K562 (cell line): Measurements from ENCODE around the gene SURF4. TPM values are rescaled to one million over a fixed set of nuclear protein-coding genes. Genes with fewer than 3 reads are reported as not detected.
A peak's percentile ranks its signal among the peaks of the same experiment; 100 is the strongest.

Experiments used
- CBFA2T2 ChIP-seq: fragments of 450-650 bp; conservative IDR thresholded peaks from 2 replicates; pipeline ENCODE4 v1.6.1; 2017; ENCODE audit warnings: mild to moderate bottlenecking
- CHD1 ChIP-seq: fragments of 200-600 bp; sonication (generic); IDR thresholded peaks from one replicate; pipeline ENCODE4 v1.6.1; 2012; ENCODE audit warnings: mild to moderate bottlenecking, moderate library complexity, low read length, inconsistent platforms
- ELF1 ChIP-seq: fragments of 200-800 bp; sonication (Bioruptor generic); IDR thresholded peaks from 2 replicates; pipeline ENCODE4 v1.6.1; 2016; ENCODE audit warnings: missing genetic modification characterization, missing compliant biosample characterization
- ERF ChIP-seq: fragments of 450-650 bp; formaldehyde crosslinking; IDR thresholded peaks from 2 replicates; pipeline ENCODE4 v1.4.0; 2020; ENCODE audit warnings: mild to moderate bottlenecking, mixed read lengths
- HEY1 ChIP-seq: fragments of 250-450 bp; sonication (Bioruptor Pico); IDR thresholded peaks from 2 replicates; pipeline ENCODE4 v1.5.0; 2020; ENCODE audit warnings: mild to moderate bottlenecking, moderate library complexity, borderline replicate concordance
- HNRNPLL ChIP-seq: fragments of 200-400 bp; formaldehyde crosslinking; IDR thresholded peaks from 2 replicates; pipeline ENCODE4 v1.6.1; 2017; ENCODE audit warnings: low read length, low read depth, mild to moderate bottlenecking; ENCODE audit not compliant: poor library complexity, severe bottlenecking
- MEIS2 ChIP-seq: fragments of 450-650 bp; IDR thresholded peaks from 2 replicates; pipeline ENCODE4 v1.6.1; 2014; ENCODE audit warnings: mild to moderate bottlenecking; ENCODE audit not compliant: partially characterized antibody
- NFRKB ChIP-seq: fragments of 450-650 bp; IDR thresholded peaks from 2 replicates; pipeline ENCODE4 v1.6.1; 2016; ENCODE audit warnings: low read depth
- RBM22 ChIP-seq: fragments of 200-400 bp; formaldehyde crosslinking; IDR thresholded peaks from 2 replicates; pipeline ENCODE4 v1.6.1; 2018; ENCODE audit warnings: low read length, low read depth; ENCODE audit not compliant: poor library complexity, severe bottlenecking
- SMARCA4 ChIP-seq: fragments of 450-650 bp; IDR thresholded peaks from 2 replicates; pipeline ENCODE4 v1.6.1; 2016
- SP1 ChIP-seq: sonication (generic); formaldehyde crosslinking; IDR thresholded peaks from 2 replicates; pipeline ENCODE4 v1.8.1; 2022; ENCODE audit warnings: mild to moderate bottlenecking, missing genetic modification reagents
- TEAD4 ChIP-seq, 2 experiments: sonication (generic) in 1 of 2; formaldehyde crosslinking in 1 of 2; IDR thresholded peaks; 2 replicates each; pipeline versions ENCODE4 v1.6.1 to v1.8.0; 2012 to 2022; ENCODE audit warnings: borderline replicate concordance in 1 of 2, inconsistent platforms in 1 of 2, low read length in 1 of 2, mild to moderate bottlenecking in 1 of 2, missing genetic modification reagents in 1 of 2
- TGIF2 ChIP-seq: sonication (generic); formaldehyde crosslinking; IDR thresholded peaks from 2 replicates; pipeline ENCODE4 v1.8.1; 2022; ENCODE audit warnings: mild to moderate bottlenecking, missing genetic modification reagents, moderate library complexity
- U2AF2 ChIP-seq: fragments of 200-400 bp; formaldehyde crosslinking; optimal IDR thresholded peaks from 2 replicates; pipeline ENCODE3; 2017; ENCODE audit warnings: low read depth, mild to moderate bottlenecking, low read length
- ZNF134 ChIP-seq: fragments of 250-450 bp; sonication (Bioruptor Pico); conservative IDR thresholded peaks from 2 replicates; pipeline ENCODE4 v1.4.0; 2020
- polyA plus RNA-seq, 8 experiments: library from polyadenylated mRNA; depleted of rRNA in 4 of 8; stranded (reverse) in 5 of 8; unstranded in 3 of 8; fragments of >200 nt; fragmentation: Nextera tagmentation in 2 of 8; fragmentation: Illumina TruSeq in 1 of 8; extraction: Ambion mirVana in 2 of 8; extraction: Trizol in 1 of 8; gene quantifications; 2 replicates each; pipeline versions ENCODE4 v1.2.1 to v1.2.3, GENCODE V29; 2011 to 2014; ENCODE audit warnings: inconsistent platforms in 1 of 8, missing spikeins in 1 of 8
- total RNA-seq, 7 experiments: library from RNA; depleted of rRNA in 6 of 7; stranded (reverse); fragments of >200 nt in 6 of 7; fragmentation: Illumina TruSeq in 2 of 7; extraction: Trizol in 2 of 7; gene quantifications; 2 replicates each; pipeline versions ENCODE4 v1.2.1 to v1.2.3, GENCODE V29; 2011 to 2021; ENCODE audit warnings: low replicate concordance in 1 of 7
- TF ChIP-seq, protein P1 (sequence below): sonication (generic); formaldehyde crosslinking; IDR thresholded peaks from 2 replicates; pipeline ENCODE4 v1.8.1; 2023; ENCODE audit warnings: mild to moderate bottlenecking, missing genetic modification reagents
- TF ChIP-seq, protein P2 (sequence below): fragments of 450-650 bp; IDR thresholded peaks from 2 replicates; pipeline ENCODE4 v1.6.1; 2016; ENCODE audit warnings: mild to moderate bottlenecking
- TF ChIP-seq, protein P3 (sequence below): fragments of 250-450 bp; sonication (Bioruptor Pico); IDR thresholded peaks from 2 replicates; pipeline ENCODE4 v1.8.0; 2022; ENCODE audit warnings: moderate library complexity, mild to moderate bottlenecking, inconsistent platforms

The SURF4 gene
- total and polyA plus RNA-seq, 9 of the 15 experiments (the other 6 are each of a cell fraction or from before 2014, with no cell fraction given), result 8.4 to 176 (median 130) TPM

DNA sequence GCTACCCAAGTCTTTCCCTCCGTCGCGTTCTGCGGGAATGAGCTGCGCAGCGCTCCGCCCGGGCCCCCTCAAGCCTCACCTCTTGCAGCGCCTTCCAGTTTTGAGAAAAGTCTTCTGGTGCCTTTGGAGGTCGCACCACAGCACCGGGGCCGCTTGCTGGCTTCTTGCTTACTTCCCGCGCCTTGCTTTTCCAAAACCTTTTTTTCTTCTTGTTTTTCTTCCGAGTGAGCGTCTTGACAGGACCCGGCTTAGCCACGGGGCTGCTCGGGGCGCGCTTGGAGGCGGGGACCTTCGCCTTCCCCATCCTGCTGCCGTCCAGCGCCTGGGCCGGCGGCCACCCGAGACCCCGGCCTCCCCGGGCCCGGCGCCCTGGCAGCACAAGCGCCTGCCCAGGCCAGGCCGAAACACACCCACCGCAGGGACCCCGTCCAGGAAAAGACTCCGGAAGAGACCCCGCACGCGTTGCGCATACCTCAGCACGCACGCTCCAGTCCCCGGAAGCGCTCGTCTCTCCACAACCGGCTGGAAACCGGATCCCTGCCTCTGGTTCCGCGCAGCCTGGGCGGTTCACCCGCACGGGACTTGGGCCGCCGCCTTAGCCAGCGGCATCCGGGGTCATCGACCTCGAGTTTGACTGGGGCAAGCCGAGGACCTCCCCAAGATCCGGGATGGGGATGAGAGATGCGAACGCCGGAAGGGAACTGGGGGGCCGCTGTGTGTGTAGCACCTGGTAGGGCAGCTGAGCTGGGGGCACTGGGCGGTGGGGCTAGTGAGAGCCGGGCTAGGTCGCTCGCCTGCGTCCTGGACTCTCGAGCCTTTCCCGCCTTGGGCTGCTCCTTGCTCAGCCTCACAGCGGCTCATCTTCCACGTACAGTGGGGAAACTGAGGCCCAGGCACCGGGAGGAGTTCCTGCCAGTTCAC is 41.9 kb upstream of the SURF4 start, which contains the start of gene REXO4 (continued):
- TF ChIP-seq ELF1 (tag) (peak; percentile 80), MEIS2 (peak; percentile 29), ZNF134 (CRISPR knock-in tag) (no peak), SMARCA4 (no peak), RBM22 (peak; percentile 83), ERF (CRISPR knock-in tag) (0 out of 2 replicates have a peak, but pooled peaks have one; percentile 33), U2AF2 (no peak), NFRKB (peak; percentile 84), TGIF2 (no peak), CHD1 (no peak), TEAD4 (IDR thresholded peaks at IDR 0.05; ENCODE audit: low read length) (no peak; the same call in 1 of the 2 replicates), TEAD4 (CRISPR knock-in tag; IDR thresholded peaks at IDR 0.05; ENCODE audit: borderline replicate concordance) (no peak), SP1 (CRISPR knock-in tag) (peak; percentile 76), HNRNPLL (peak; percentile 62), CBFA2T2 (no peak), HEY1 (CRISPR knock-in tag) (no peak)
- TF ChIP-seq, protein P1, sequence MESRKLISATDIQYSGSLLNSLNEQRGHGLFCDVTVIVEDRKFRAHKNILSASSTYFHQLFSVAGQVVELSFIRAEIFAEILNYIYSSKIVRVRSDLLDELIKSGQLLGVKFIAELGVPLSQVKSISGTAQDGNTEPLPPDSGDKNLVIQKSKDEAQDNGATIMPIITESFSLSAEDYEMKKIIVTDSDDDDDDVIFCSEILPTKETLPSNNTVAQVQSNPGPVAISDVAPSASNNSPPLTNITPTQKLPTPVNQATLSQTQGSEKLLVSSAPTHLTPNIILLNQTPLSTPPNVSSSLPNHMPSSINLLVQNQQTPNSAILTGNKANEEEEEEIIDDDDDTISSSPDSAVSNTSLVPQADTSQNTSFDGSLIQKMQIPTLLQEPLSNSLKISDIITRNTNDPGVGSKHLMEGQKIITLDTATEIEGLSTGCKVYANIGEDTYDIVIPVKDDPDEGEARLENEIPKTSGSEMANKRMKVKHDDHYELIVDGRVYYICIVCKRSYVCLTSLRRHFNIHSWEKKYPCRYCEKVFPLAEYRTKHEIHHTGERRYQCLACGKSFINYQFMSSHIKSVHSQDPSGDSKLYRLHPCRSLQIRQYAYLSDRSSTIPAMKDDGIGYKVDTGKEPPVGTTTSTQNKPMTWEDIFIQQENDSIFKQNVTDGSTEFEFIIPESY, result no peak
- TF ChIP-seq, protein P2, sequence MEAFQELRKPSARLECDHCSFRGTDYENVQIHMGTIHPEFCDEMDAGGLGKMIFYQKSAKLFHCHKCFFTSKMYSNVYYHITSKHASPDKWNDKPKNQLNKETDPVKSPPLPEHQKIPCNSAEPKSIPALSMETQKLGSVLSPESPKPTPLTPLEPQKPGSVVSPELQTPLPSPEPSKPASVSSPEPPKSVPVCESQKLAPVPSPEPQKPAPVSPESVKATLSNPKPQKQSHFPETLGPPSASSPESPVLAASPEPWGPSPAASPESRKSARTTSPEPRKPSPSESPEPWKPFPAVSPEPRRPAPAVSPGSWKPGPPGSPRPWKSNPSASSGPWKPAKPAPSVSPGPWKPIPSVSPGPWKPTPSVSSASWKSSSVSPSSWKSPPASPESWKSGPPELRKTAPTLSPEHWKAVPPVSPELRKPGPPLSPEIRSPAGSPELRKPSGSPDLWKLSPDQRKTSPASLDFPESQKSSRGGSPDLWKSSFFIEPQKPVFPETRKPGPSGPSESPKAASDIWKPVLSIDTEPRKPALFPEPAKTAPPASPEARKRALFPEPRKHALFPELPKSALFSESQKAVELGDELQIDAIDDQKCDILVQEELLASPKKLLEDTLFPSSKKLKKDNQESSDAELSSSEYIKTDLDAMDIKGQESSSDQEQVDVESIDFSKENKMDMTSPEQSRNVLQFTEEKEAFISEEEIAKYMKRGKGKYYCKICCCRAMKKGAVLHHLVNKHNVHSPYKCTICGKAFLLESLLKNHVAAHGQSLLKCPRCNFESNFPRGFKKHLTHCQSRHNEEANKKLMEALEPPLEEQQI, result peak; percentile 95
- TF ChIP-seq, protein P3, sequence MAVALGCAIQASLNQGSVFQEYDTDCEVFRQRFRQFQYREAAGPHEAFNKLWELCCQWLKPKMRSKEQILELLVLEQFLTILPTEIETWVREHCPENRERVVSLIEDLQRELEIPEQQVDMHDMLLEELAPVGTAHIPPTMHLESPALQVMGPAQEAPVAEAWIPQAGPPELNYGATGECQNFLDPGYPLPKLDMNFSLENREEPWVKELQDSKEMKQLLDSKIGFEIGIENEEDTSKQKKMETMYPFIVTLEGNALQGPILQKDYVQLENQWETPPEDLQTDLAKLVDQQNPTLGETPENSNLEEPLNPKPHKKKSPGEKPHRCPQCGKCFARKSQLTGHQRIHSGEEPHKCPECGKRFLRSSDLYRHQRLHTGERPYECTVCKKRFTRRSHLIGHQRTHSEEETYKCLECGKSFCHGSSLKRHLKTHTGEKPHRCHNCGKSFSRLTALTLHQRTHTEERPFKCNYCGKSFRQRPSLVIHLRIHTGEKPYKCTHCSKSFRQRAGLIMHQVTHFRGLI, result no peak
